Fibroblast of villous mesenchyme (primary cell): ENCODE data around the gene POC5. TPM values are rescaled to one million over a fixed set of nuclear protein-coding genes. Genes with fewer than 3 reads are reported as not detected.

Source experiments
- DNase-seq: peaks from one replicate; pipeline ENCODE4 v3.0.0-alpha.2; 2010; ENCODE audit warnings: low read depth
- H3K4me3 ChIP-seq: 2 replicates; pipeline ENCODE4 v1.5.1; 2011; ENCODE audit warnings: low read depth, mild to moderate bottlenecking, low read length
- CTCF ChIP-seq: IDR thresholded peaks from 2 replicates; pipeline ENCODE4 v1.5.1; 2012; ENCODE audit warnings: low read depth, mild to moderate bottlenecking, low read length; ENCODE audit not compliant: insufficient read depth
- total RNA-seq: library from RNA; depleted of rRNA; stranded (reverse); fragments of >200 nt; gene quantifications from 2 replicates; pipeline ENCODE4 v1.2.3, GENCODE V29; 2012

Gene POC5
- total RNA-seq: 10.6 and 15.5 TPM in 2 replicates

- TF ChIP-seq CTCF: no peak
- peak within 1 kb of the TSS; percentile 92 for H3K4me3 ChIP-seq
- peak; percentile 97 for DNase-seq
Measured at GRCh38 chr5:75717082-75717922, at the start of gene POC5. POC5 (minus strand) TSS chr5:75717437; CDS start chr5:75712937, 4,500 bp downstream.

GRCh38 chr5:75758116-75758515 lies 40.9 kb upstream of the POC5 start:
- TF ChIP-seq CTCF: no peak
- no peak for DNase-seq
- no peak overlapping the region for H3K4me3 ChIP-seq

GRCh38 chr5:75756981-75757380 lies 39.7 kb upstream of the POC5 start:
- no peak for DNase-seq
- no peak for TF ChIP-seq CTCF
- no peak overlapping the region for H3K4me3 ChIP-seq

DNA sequence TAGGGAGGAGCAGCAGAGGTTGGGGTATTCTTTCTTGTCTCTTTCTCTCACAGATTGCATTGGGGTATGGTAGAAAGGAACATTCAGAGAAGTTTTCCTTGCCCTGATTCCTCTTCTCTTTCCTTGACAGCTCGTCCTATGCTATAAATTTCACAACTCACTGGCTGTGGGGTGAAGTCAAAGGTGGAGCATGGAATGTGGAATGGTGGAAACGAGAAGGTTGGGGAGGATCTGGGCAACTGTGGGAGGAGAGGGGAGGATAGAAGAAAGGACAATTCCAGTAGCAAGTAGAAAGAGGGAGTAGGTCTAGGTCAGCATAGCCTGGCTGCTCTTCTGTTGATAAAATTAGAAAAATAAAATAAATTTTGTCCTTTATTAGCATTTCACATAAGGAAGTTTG lies 39.0 kb upstream of the POC5 start:
- H3K4me3 ChIP-seq: no peak overlapping the region
- TF ChIP-seq CTCF: no peak

DNA sequence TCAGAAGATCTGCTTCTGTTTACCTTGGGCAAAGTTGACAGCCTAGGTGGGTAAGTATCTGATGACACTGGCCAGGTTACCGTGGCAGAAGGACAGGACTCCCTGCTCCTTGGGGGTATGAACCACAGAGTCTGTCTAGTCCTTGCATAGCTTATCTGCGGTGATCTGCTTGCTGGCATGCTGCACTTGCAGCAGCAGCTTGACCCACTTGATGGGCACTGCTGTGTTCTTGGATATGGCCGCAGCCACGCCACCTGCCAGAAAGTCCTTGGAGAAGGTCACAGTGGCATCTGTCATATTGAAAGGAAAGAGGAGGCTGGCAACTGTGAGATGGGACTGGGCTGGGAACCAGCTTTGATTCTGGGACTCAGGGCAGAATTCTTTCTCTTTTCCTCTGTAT lies 35.9 kb upstream of the POC5 start:
- no peak overlapping the region for H3K4me3 ChIP-seq
- DNase-seq: no peak
- no peak for TF ChIP-seq CTCF

More for the DNA sequence above, 39.0 kb upstream of the POC5 start:
- DNase-seq: no peak

DNA sequence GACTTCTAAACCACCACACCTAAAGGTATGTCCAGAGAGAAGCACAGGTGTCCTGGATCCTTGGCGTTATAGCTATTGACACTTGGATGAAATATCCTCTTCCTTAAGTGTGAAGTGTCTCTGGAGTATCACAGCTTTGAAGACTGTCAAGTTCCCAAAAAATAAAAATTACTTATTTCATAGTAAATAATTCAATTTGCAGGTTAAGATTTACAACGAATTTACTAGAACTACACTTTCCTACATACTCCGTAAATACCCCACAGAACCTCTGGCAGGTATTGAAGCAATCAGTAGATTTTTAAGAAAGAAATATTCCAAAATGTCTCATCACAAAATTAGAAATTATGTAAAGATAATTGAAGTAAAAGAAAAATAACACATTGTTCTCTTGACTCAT lies 27.1 kb upstream of the POC5 start:
- TF ChIP-seq CTCF: no peak

More for the DNA sequence above, 27.1 kb upstream of the POC5 start:
- no peak for DNase-seq
- no peak overlapping the region for H3K4me3 ChIP-seq
